NOMO-1 treated with dmso at 0.1 percent for 144 hours (cell line): ENCODE results near the gene TNFAIP2.

Experiments
- DNase-seq: peaks from one replicate; lab custom pipeline; 2025; ENCODE audit not compliant: unreplicated experiment; lab: John Stamatoyannopoulos, UW

TNFAIP2 gene

DNA sequence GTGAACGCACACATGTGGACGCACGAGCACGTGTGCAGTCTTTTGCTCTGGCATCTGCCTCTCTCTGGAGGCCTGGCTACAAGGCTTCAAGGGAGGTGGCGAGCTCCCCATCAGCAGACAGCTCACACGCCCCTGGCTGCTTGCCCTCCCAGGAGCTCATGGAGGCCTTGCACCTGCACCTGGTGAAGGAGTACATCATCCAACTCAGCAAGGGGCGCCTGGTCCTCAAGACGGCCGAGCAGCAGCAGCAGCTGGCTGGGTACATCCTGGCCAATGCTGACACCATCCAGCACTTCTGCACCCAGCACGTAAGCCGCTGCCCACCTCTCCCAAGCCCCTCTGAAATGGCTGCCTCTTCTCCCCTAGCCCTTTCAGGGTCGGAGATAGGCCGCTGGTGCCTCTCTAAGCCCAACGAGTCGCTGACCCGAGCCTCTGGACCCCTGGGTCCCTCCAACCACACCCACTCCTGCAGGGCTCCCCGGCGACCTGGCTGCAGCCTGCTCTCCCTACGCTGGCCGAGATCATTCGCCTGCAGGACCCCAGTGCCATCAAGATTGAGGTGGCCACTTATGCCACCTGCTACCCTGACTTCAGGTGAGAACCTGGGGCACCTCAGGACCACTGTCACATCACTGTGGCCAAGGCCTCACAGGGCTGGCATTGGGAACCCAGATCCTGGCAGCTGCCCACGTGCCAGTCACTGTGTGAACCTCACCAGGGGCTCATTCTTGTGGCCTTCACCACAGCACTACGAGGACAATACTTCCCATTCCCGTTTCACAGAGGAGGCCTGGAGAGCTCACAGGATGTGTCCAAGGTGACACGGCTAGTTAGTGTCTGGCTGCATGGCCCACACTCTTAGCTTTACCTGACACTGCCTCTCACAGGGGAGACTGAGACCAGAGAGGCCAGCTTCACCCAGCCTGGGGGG is 10.2 kb downstream of the TNFAIP2 start:
- no peak for DNase-seq

DNA sequence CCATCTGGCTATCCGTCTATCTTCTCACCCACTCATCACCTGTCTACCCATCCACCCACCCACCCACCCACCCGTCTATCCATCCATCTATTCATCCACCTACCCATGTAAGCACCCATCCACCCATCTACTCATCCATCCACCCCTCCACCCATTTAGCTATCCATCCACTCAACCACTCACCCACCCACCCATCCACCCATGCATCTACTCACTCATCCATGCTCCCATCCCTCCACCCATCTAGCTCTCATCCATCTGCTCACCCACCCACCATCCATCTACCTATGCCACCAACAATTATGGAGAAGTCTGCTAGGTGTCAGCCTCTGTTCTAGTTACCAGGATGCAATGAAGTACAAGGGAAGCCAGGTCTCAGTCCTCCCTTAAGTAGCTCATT is 11.1 kb downstream of the TNFAIP2 start:
- DNase-seq, result no peak

DNA sequence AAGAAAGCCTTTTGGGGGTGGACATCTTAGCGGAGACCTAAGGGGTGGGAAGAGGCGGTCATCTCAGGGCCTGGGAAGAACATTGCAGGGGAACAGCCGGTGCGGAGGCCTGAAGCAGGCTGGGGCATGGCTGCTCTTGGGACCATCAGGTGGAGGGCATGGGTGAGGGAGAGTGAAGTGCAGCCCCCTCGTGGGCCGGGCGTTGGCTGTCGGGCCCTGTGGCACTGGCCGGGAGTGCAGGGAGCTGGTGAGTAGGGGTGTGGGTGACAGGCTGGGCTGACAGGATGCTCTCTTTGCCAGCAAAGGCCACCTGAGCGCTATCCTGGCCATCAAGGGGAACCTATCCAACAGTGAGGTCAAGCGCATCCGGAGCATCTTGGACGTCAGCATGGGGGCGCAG is 11.7 kb downstream of the TNFAIP2 start:
- no peak for DNase-seq

DNA sequence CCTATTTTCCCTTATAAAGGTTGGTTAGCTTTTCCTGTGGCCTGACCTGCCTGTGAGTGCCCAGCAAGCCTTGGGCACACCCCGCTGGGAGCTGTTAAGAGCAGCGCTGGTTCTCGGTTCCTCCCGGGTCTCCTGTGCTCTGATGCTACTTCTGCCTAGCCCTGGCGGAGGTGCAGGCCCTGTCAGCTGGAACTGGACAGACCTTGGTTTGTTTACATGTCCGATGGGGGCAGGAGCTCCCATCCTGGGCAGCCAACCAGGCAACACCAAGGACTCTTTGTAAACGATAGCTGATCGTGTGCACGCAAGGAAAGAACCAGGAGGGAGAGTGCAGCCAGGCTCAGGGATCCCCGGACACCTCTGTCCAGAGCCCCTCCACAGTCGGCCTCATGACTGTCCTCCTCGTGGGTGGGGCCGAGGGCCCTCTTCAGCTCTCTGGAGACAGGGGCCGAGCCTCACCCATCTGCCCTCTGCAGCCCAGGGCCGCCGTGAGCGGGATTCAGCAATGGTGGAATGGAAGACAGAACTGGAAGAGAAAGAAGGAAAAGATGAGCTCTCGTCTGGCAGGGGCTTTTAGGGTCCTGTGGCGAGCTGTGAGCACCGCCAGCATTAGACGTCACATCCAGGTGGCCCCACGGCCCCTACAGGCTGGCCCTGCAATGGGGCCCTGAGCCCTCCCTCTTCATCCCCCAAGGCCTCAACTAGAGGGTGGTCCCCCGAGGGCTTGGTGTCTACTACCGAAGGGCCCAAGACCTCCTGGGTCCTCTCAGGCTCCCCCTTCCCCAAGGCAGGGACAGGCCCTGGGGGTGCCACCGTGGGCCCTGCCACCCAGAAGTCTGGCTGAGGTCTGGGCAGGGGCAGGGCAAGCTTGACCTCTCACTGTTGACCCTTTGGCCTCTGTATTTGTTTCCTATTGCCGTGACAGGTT is 12.3 kb downstream of the TNFAIP2 start:
- no peak for DNase-seq

DNA sequence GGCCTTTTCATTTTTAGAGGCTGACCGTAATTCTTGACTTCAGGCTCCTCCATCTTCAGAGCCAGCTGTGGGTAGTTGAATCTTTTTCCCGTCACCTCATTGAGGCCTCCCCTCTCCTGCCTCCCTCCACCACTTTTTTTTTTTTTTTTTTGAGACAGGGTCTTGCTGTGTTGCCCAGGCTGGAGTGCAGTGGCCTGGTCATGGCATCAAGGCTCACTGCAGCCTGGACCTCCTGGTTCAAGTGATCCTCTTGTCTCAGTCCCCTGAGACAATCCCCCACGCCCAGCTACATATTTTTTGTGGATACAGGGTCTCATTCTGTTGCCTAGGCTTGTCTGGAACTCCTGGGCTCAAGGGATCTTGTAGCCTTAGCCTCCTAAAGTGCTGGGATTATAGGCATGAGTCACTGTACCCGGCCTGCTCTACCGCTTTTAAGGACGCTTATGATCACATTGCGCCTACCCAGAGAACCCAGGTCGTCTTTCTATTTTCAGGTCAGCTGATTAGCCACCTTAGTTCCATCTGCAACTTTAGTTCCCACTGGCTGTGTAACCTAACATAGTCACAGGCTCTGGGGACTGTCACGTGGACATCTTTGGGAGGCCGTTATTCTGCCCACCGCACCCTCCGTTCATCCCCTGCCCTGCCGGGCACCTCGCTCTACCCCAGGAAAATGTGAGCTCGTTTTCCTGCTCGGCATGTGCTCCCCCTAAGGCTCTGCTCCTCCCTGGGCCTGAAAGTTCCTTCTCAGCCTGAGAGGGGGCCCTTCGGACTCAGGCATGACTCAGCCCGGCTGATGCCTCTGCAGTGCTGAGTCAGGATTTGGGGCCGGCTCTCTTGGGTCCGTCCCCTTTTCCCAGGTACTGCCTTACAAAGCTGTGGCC is 13.4 kb downstream of the TNFAIP2 start:
- no peak for DNase-seq

DNA sequence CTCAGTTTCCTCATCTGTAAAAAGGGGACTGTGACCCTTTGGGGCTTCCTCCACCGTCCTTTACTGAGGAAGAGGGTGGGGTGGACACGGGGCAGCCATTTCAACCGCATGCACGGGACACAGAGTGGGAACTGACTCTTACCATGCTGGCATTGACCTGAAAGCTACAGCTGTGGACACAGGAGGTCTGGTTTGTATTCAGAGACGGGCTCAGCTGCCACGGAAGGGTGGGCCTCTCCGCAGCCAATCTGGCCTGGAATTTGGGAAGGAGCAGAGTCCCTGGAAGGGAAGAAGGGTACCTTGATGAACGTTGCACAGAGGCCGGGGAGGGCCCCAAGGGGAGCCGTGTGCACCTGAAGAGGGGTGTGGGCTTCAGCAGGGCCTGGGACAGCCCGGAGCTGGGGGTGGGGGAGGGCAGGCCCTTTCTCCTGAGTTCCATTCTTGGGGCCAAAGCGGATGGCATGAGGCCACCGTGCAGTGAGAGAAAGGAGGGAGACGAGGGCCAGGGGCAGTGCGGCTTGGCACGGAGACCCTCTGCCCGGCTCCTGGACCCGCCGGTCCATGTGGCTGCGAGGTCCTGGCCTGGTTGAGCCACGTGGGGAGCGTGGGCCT is 14.5 kb downstream of the TNFAIP2 start:
- no peak for DNase-seq

DNA sequence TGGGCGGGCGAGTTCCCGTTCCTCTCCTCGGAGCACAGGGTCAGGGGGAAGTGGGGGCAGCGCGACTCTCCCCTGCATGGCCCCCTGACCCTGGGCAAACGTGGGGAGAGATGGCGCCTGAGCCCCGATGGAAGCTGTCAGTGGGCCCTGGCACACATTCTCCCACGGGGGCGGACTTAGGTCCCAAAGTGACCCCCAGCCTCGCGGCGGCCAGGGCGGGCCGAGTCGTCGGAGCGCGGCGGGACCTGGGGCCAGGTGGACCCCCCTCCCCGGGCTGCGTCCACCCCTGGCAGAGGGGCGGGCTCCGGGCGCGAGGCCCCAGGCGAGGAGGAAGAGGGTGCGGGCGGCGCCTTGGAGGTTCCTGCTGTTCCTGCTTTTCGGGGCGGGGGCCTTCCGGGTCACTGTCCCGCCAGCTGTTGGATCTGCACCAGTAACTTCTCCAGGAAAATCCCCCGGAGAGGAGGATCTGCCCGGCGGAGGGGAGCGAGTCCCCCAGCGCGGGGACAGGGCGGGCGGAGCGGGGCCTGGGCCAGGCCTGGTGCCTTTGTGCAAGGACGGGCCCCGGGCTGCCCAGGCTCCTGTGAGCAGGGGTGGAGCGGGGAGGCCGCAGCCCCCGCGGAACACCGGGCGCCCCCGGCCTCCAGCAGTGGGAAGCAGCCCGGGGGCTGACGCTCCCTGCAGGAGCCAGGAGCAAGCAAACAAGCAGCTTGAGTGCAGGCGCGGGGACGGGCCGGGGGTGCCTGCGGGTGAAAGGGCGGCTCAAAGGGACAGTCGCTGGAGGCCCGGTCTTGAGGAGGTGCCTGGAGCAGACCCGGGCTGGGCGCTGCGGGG is 15.3 kb downstream of the TNFAIP2 start:
- DNase-seq, result no peak

DNA sequence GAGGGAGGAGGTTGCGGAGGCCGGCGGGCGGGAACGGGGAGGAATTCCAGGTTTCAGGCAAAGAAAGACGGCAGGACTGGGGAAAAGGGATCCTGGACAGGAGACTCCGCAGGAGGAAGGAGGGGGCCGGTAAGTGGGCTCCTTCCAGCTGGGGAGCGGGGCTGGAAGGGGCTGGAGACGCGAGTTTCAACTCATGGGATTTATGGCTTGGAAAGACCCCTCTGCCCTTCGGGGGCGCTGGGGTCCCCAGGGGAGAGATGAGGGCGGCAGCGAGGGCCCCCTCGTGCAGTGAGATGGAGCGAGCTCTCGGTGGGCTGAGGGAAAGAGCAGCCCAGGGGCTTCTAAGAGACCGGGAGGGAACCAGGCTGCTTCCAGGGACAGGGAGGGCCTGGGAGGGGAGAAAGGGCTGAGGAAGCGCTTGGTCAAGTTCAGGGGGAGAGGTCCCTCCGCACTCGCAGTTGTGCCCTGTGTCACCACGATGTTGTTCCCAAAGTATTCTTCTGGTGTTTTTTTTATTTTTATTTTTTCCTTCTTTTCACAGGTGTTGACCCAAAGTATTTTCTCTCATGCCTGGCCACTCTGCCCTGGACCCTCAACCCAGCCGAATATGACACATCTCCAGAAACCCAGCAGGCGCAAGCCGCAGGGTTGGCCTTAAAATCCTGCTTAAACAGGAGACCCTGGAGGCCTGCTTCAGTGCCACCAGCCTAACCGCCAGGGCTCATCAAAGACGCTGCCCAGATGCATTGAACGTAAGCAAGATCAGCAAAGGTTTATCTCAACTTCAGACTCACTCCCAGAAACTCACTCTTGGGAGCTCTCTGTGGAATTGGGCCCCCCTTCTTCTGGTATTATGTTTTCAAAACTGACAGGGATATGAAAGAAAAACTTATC is 16.1 kb downstream of the TNFAIP2 start:
- no peak for DNase-seq

DNA sequence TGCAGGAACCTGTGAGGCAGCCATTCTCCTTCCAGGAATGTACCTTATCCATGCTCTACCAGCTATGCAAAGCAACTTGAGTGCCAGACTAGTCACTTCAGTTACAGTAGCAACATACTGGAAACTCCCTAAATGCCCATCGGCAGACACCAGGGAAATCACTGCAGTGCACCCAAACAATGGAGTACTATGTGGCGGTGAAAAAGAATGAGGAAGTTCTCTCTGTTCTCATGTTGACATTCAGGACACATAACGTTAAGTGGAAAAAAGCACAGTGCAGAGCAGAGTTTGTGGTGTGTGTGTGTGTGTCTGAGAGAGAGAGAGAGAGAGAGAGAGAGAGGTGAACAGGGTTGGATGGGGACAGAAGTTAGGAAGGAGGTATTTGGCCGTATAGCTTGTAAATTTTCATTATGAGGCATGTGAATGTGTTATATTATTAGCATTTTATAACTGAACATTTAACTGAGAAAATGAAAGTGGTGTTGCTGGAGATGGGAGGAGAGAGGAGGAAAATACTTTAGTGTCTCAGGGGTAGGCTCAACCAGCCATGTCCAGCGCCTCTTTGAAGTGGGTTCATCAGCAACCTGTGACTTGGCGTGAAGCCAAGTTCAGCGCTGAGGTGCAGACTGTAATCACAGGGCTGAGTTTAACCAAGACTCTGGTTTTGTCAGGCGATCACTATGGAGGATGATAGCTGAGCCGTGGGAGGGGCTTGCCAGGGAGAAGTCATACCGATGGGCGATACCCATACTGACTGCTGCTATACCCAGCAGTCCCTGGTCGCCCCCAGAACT is 17.3 kb downstream of the TNFAIP2 start:
- DNase-seq, result no peak

DNA sequence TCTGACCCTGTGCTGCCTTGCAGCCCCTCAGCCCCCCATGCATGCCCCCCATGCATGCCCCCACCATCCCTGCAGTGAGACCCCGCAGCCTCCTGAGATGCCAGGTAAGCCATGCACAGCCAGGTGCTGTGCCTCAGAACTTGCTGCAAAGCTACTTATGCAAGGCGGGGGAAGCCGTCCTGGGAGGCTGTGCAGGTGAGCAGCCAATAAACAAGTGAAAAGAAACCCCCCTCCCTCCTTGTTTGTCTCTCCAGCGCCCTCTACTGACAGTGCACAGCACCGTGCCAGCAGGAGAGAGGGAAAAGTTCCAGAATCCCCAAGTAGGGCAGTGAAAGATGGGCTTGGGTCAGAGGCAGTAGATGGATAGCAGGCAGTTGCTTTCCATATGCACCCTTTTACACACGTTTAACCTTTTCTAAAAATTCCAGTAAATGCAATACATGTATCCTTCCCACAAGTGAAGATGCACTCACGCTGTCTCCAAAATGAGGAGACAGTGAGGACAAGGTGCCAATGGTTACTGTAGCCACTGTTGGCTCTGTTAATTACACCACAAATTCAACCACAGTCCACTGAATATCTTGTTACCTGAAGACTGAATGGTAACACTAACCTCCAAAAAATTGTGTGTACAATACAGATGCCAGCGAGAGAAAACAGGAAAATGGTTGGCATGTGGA is 18.0 kb downstream of the TNFAIP2 start:
- no peak for DNase-seq

DNA sequence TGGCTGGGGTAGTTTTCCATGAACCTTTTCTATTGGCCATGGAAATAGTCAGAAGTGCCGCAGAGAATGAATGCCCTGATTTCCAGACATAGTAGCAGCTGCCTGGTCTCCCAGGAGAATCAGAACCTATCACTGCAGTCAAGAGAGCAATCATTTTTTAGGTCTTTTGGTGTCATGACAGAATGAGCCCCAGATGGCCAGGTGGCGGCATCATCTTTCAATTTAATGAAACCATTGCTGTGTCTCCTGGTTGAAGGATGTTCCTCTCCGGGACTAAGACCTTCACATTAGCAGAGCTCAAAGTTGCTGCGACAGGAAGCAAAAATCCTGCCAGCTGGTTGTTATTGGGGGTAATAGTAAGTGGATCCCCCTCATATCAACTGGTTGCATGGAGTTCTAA is 18.8 kb downstream of the TNFAIP2 start:
- DNase-seq, result no peak

DNA sequence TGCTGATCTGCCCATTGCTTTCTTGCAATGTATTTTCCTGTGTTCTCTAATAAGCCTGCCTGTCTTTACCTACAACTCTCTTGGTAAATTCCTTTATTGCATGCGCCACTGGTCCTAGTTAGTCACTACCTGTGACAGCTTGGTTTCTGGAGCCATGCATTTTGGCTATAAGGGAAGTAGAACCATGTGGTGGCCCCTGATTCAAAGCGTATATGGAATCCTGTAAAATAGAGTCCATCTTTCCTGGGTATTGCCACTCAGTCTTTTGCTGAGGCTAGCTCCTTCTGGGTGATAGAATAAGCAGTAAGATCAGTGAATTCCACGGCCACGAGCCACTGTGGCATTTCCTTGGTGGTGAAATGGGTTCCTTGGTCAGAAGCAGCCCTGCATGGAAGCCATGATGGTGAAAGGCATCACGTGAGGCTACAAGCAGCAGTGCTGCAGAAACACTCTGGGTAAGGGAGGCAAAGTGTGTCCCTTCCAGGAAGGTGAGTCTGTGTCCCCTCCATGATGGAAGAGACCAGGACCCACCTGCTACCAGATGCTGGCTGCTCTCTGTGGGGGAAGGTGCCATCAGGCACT is 19.6 kb downstream of the TNFAIP2 start:
- DNase-seq, result no peak

DNA sequence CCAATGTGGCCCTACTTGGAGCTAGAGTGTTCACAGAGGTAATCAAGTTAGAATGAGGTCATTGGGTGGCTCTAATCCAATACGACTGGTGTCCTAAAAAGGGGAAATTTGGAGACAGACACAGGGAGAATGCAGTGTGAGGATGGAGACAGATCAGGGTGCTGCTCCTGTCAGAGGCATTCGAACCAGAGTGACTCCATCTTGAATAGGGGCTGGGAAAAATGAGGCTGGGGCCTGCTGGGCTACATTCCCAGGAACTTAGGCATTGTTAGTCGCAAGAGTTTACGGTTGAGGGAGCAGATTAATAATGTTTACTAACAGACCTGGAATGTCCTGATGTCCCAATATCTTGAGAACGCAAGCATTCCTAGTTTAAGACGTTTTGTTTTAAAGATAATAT is 20.2 kb downstream of the TNFAIP2 start:
- DNase-seq, result no peak

DNA sequence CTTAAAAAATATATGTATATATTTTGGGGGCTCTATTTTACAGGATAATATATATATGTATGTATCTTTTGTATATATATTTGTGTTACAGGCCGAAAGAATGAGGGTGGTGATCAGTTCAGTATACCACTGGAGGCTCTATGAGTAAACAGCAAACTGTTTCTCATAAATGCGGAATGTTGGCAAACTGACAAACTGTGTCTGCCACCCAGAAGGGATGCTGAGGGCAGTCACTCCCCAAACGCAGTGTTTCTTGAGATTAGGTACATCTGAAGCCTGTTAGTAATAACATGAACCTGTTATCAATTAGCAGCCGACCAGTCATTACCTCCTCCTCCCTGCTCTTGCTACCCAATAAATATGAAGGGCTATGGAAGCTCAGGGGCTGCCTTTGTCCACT is 20.8 kb downstream of the TNFAIP2 start:
- DNase-seq, result no peak

DNA sequence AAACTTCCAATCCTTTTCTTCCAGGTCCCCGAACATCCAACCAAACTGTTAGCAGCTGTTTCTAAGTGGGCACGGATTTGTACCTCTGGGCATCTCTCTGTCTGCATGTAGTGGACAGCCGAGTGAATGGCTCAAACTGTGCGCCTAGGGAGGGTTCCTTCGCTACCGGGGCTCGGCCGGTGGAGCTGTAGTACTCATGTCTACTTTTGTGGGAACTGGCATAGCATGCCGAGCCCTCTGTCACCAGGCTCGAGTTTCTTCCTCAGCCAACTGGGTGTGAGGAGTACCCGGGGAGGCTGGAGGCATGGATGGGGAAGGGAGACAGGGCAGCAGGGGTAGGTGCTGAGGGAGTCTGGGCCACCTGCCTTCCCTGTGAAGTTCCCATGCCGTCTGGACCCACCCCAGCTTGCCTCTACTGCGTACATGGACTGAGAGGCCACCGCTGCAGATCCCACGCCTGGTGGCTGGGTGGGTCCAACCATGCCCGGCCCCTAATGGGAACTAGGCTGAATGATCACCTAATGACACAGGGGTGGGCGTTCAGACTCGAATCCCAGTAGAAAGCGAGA is 23.0 kb downstream of the TNFAIP2 start:
- DNase-seq, result no peak

DNA sequence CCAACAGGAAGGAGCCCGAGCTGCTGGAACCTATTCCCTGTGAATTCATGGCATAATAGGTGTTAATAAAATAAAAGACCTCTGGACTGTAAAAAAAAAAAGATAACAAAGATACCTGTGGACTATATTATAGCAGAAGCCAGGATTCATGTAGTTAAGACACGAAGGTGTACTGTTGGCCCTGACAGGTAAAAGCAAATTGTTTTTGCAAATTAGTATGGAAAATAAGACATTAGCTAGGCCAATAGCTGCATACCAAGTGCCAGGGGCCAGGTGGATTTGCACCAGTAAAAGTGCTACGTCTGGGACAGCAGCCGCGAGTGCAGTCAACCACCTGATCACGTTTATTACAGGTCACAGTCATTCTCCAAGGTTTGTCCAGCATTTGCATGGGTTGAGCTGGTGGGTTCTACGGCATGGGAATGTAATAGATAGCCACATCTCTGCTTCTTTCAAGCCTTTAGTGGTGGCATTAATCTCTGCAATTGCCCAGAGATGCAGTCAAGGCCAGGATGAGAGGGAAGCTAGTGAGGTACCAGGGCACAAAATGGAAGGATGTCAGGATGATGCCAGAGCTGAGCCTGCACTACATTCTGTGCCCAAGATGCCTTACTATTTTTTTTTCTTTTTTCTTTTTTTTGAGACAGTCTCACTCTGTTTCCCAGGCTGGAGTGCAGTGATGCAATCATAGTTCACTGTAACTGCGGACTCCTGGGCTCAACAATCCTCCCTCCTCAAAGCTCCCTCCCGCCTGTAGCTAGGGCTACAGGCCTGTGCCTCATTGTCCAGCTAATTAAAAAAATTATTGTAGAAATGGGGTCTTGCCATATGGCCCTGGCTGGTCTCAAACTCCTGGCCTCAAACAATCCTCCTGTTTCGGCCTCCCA is 26.3 kb downstream of the TNFAIP2 start:
- DNase-seq, result no peak
